Astrocyte (in vitro differentiated cells and primary cell): ENCODE measurements around the gene TUFT1. TPM values are rescaled to one million over a fixed set of nuclear protein-coding genes. Genes with fewer than 3 reads are reported as not detected.
A peak's percentile ranks its signal among the peaks of the same experiment; 100 is the strongest.
"Not testable (repeated sequence)": the region's sequence is repeated elsewhere in the genome, so short reads cannot be mapped to it uniquely, and the experiment has no call there.

Experiments
- DNase-seq: peaks from one replicate; pipeline ENCODE4 v3.0.0-alpha.2; 2010; ENCODE audit warnings: low read depth
- FAIRE-seq: peaks from 2 replicates; lab custom pipeline; 2011; peaks lifted over from hg19 to GRCh38; lab: Jason Lieb, UNC
- H2AFZ ChIP-seq: 2 replicates; pipeline ENCODE4 v1.6.0; 2012; ENCODE audit warnings: low read depth, low read length, inconsistent platforms
- H3K27ac ChIP-seq: 2 replicates; pipeline ENCODE4 v1.5.1; 2011; ENCODE audit warnings: low read depth, low read length, inconsistent platforms
- H3K27me3 ChIP-seq: 2 replicates; pipeline ENCODE4 v1.6.0; 2011; ENCODE audit warnings: low read length, inconsistent platforms; ENCODE audit not compliant: insufficient read depth
- H3K36me3 ChIP-seq: 2 replicates; pipeline ENCODE4 v1.5.1; 2011; ENCODE audit warnings: low read length, inconsistent platforms; ENCODE audit not compliant: insufficient read depth
- H3K4me1 ChIP-seq: 2 replicates; pipeline ENCODE4 v1.5.1; 2011; ENCODE audit warnings: low read length, inconsistent platforms; ENCODE audit not compliant: insufficient read depth
- H3K4me2 ChIP-seq: 2 replicates; pipeline ENCODE4 v1.6.0; 2012; ENCODE audit warnings: low read length, inconsistent platforms
- H3K4me3 ChIP-seq: 2 replicates; pipeline ENCODE4 v1.5.1; 2011; ENCODE audit warnings: low read depth, mild to moderate bottlenecking, low read length, inconsistent platforms; ENCODE audit not compliant: insufficient read depth
- H3K79me2 ChIP-seq: 2 replicates; pipeline ENCODE4 v1.6.0; 2012; ENCODE audit warnings: mild to moderate bottlenecking, low read length, inconsistent platforms; ENCODE audit not compliant: insufficient read depth
- H3K9ac ChIP-seq: 2 replicates; pipeline ENCODE4 v1.6.0; 2012; ENCODE audit warnings: mild to moderate bottlenecking, low read length, inconsistent platforms
- H3K9me3 ChIP-seq: 2 replicates; pipeline ENCODE4 v1.5.1; 2012; ENCODE audit warnings: low read depth, mild to moderate bottlenecking, low read length, inconsistent platforms; ENCODE audit not compliant: insufficient read depth
- H4K20me1 ChIP-seq: 2 replicates; pipeline ENCODE4 v1.6.0; 2012; ENCODE audit warnings: low read length, inconsistent platforms; ENCODE audit not compliant: insufficient read depth
- H3K27ac Mint-ChIP-seq: one replicate; pipeline ENCODE4 v1.8.0; 2021; ENCODE audit warnings: mild to moderate bottlenecking, mixed read lengths; ENCODE audit not compliant: unreplicated experiment
- H3K27me3 Mint-ChIP-seq: one replicate; pipeline ENCODE4 v1.8.0; 2021; ENCODE audit warnings: low read depth, mixed read lengths; ENCODE audit not compliant: unreplicated experiment
- H3K36me3 Mint-ChIP-seq: one replicate; pipeline ENCODE4 v1.8.0; 2021; ENCODE audit warnings: low read depth, mixed read lengths; ENCODE audit not compliant: unreplicated experiment
- H3K4me1 Mint-ChIP-seq: one replicate; pipeline ENCODE4 v1.8.0; 2021; ENCODE audit warnings: low read depth, mixed read lengths; ENCODE audit not compliant: unreplicated experiment
- H3K4me3 Mint-ChIP-seq: one replicate; pipeline ENCODE4 v1.8.0; 2021; ENCODE audit warnings: mild to moderate bottlenecking, moderate library complexity, mixed read lengths; ENCODE audit not compliant: unreplicated experiment
- H3K9me3 Mint-ChIP-seq: one replicate; pipeline ENCODE4 v1.8.0; 2021; ENCODE audit warnings: mild to moderate bottlenecking, mixed read lengths; ENCODE audit not compliant: unreplicated experiment
- CTCF ChIP-seq: IDR thresholded peaks from 2 replicates; pipeline ENCODE4 v1.5.1; 2011; ENCODE audit warnings: low read depth, mild to moderate bottlenecking, inconsistent platforms, low read length, moderate library complexity; ENCODE audit not compliant: insufficient read depth
- EZH2 ChIP-seq: IDR thresholded peaks from 2 replicates; pipeline ENCODE4 v1.6.1; 2012; ENCODE audit warnings: mild to moderate bottlenecking, low read length, inconsistent platforms; ENCODE audit not compliant: insufficient read depth
- total RNA-seq: library from RNA; stranded (reverse); gene quantifications from 2 replicates; pipeline ENCODE4 v1.2.1, GENCODE V29; 2021

TUFT1 gene
- total RNA-seq, 1 donor from 2014 or later: 90.6 TPM

- no peak overlapping the region for H3K4me3 ChIP-seq
- H3K4me3 Mint-ChIP-seq: no peak overlapping the region
- H2AFZ ChIP-seq: no peak overlapping the region
- H4K20me1 ChIP-seq: peaks cover 67% of the 10 kb centered on the region
- H3K36me3 Mint-ChIP-seq: no peaks in the 10 kb centered on the region
- no peaks in the 10 kb centered on the region for H3K9me3 Mint-ChIP-seq
- DNase-seq: no peak
- FAIRE-seq: no peak
- H3K4me1 Mint-ChIP-seq: peaks cover 44% of the 10 kb centered on the region
- H3K79me2 ChIP-seq: peaks cover 81% of the 10 kb centered on the region
- H3K27ac Mint-ChIP-seq: no peak overlapping the region
- H3K27ac ChIP-seq: no peak overlapping the region
- H3K4me2 ChIP-seq: no peak overlapping the region
- H3K9me3 ChIP-seq: no peaks in the 10 kb centered on the region
- no peaks in the 10 kb centered on the region for H3K27me3 Mint-ChIP-seq
- H3K27me3 ChIP-seq: no peaks in the 10 kb centered on the region
- no peak for TF ChIP-seq CTCF
- no peak for TF ChIP-seq EZH2
- peaks cover 4% of the 10 kb centered on the region for H3K36me3 ChIP-seq
- H3K4me1 ChIP-seq: peaks cover 24% of the 10 kb centered on the region
- H3K9ac ChIP-seq: no peak overlapping the region
Observed at GRCh38 chr1:151618470-151618869, 78.4 kb downstream of the TUFT1 start.

- FAIRE-seq, H3K36me3 Mint-ChIP-seq, H3K27me3 ChIP-seq, H3K27ac ChIP-seq, H3K4me3 Mint-ChIP-seq, H3K4me2 ChIP-seq, H3K9ac ChIP-seq, H3K36me3 ChIP-seq, DNase-seq, H3K27ac Mint-ChIP-seq, H3K9me3 Mint-ChIP-seq, H3K9me3 ChIP-seq, H3K4me3 ChIP-seq, H3K27me3 Mint-ChIP-seq, H2AFZ ChIP-seq: not testable (repeated sequence)
- H3K4me1 ChIP-seq: peaks cover 20% of the 10 kb centered on the region
- peaks cover 82% of the 10 kb centered on the region for H3K79me2 ChIP-seq
- H4K20me1 ChIP-seq: peaks cover 66% of the 10 kb centered on the region
- peaks cover 41% of the 10 kb centered on the region for H3K4me1 Mint-ChIP-seq
Observed at GRCh38 chr1:151618996-151619395, 78.9 kb downstream of the TUFT1 start.

GRCh38 chr1:151619489-151620093 is 79.5 kb downstream of the TUFT1 start:
- Histone ChIP-seq H4K20me1 (peaks cover 66% of the 10 kb centered on the region), H3K4me2 (peak overlapping the region; percentile 12), H3K4me3 (no peak overlapping the region), H3K79me2 (peaks cover 80% of the 10 kb centered on the region), H3K27ac (no peak overlapping the region), H3K4me1 (peaks cover 20% of the 10 kb centered on the region), H2AFZ (no peak overlapping the region), H3K27me3 (no peaks in the 10 kb centered on the region), H3K9me3 (no peaks in the 10 kb centered on the region), H3K9ac (no peak overlapping the region), H3K36me3 (peaks cover 4% of the 10 kb centered on the region)
- Mint-ChIP-seq H3K27ac (no peak overlapping the region), H3K4me1 (peaks cover 41% of the 10 kb centered on the region), H3K36me3 (no peaks in the 10 kb centered on the region), H3K27me3 (no peaks in the 10 kb centered on the region), H3K9me3 (no peaks in the 10 kb centered on the region), H3K4me3 (peak overlapping the region; percentile 36)
- DNase-seq (peak; percentile 55), FAIRE-seq (no peak)
- TF ChIP-seq EZH2: no peak
- TF ChIP-seq CTCF: no peak
